ENCODE measurements around the gene PCOLCE2. TPM values are rescaled to one million over a fixed set of nuclear protein-coding genes. Genes with fewer than 3 reads are reported as not detected.

The PCOLCE2 gene
- total and polyA plus RNA-seq, 2 donors (not counting 3 experiments of a cell fraction or from before 2014, with no cell fraction given) = not detected

DNA sequence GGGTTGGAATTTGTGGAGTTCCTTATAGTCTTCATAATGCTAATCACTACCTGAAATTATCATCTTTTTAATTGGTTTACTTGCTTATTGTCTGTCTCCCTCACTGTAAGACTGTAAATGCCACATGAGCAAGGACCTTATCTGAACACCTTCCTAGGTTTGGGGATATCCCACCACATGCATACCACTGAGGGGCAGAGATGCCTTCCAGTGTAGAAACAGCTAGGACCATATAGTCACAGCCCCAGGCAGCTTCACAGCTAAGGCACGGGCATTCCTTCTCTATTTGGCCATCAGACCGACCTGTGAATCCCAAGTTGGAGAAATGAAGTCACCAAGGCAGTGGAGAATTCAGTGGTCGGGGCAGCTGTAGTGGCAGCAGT, 46.0 kb upstream of the PCOLCE2 start:
- DNase-seq (ENCODE audit: low read depth, low spot score) = no peak
- H3K4me3 ChIP-seq (replicated peaks in 1 of 3; ENCODE audit: insufficient read depth in 1 of 3, low read depth in 1 of 3, low read length in 3 of 3) = no peak overlapping the region
- POLR2A ChIA-PET = no interaction called here
- TF ChIP-seq JUN (IDR thresholded peaks at IDR 0.05; ENCODE audit: borderline replicate concordance, insufficient read depth, insufficient read length, low read depth) (no peak), POLR2A (IDR thresholded peaks at IDR 0.05; ENCODE audit: low read depth, low read length) (no peak), FOS (IDR thresholded peaks at IDR 0.05; ENCODE audit: borderline replicate concordance, insufficient read depth, low read length) (no peak), MYC (IDR thresholded peaks at IDR 0.05; ENCODE audit: low read depth, low read length) (no peak), POLR2AphosphoS5 (IDR thresholded peaks at IDR 0.05; ENCODE audit: insufficient read depth, low read depth, low read length) (no peak), GATA2 (IDR thresholded peaks at IDR 0.05; ENCODE audit: insufficient read depth, insufficient read length, low read depth, low read length) (no peak), EZH2 (IDR thresholded peaks at IDR 0.05; ENCODE audit: borderline replicate concordance, low read depth, low read length, severe bottlenecking) (no peak)
- TF ChIP-seq, protein P1, sequence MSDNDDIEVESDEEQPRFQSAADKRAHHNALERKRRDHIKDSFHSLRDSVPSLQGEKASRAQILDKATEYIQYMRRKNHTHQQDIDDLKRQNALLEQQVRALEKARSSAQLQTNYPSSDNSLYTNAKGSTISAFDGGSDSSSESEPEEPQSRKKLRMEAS (IDR thresholded peaks at IDR 0.05; ENCODE audit: insufficient read depth, insufficient read length) = no peak
- TF ChIP-seq, protein P2, sequence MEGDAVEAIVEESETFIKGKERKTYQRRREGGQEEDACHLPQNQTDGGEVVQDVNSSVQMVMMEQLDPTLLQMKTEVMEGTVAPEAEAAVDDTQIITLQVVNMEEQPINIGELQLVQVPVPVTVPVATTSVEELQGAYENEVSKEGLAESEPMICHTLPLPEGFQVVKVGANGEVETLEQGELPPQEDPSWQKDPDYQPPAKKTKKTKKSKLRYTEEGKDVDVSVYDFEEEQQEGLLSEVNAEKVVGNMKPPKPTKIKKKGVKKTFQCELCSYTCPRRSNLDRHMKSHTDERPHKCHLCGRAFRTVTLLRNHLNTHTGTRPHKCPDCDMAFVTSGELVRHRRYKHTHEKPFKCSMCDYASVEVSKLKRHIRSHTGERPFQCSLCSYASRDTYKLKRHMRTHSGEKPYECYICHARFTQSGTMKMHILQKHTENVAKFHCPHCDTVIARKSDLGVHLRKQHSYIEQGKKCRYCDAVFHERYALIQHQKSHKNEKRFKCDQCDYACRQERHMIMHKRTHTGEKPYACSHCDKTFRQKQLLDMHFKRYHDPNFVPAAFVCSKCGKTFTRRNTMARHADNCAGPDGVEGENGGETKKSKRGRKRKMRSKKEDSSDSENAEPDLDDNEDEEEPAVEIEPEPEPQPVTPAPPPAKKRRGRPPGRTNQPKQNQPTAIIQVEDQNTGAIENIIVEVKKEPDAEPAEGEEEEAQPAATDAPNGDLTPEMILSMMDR (IDR thresholded peaks at IDR 0.05; ENCODE audit: extremely low read depth in 1 of 2, insufficient read depth in 1 of 2, low read depth in 1 of 2, low read length in 2 of 2) = no peak
- H3K4me2 ChIP-seq (ENCODE audit: insufficient read depth, low read length) = no peak overlapping the region
- no peak overlapping the region for H2AFZ ChIP-seq (ENCODE audit: low read depth, low read length)
- no peak for FAIRE-seq
- no peaks in the 10 kb centered on the region for H3K79me2 ChIP-seq (ENCODE audit: control insufficient read depth, insufficient read depth, low read length)
- CTCF ChIA-PET = no interaction called here
- no peaks in the 10 kb centered on the region for H4K20me1 ChIP-seq (replicated peaks; ENCODE audit: control insufficient read depth, extremely low read depth, insufficient read depth, low read length)
- intact Hi-C loops (cut with micrococcal nuclease) = no loop called here
- no peaks in the 10 kb centered on the region for H3K36me3 ChIP-seq (ENCODE audit: control insufficient read depth in 2 of 2, extremely low read depth in 1 of 2, insufficient read depth in 2 of 2, low read length in 2 of 2)
- no peaks in the 10 kb centered on the region for H3K4me1 ChIP-seq (ENCODE audit: control insufficient read depth, extremely low read depth, insufficient read depth, low read length)
- BruUV-seq (replicated peaks) = no TSS peak
- dilution Hi-C loops (cut with MboI; ENCODE audit: extremely low pct_ligation_motif_present, low sequenced_read_pairs) = no loop called here
- H3K9ac ChIP-seq (replicated peaks; ENCODE audit: extremely low read depth, insufficient read depth, low read length) = no peak overlapping the region
- H3K27me3 ChIP-seq (ENCODE audit: control insufficient read depth in 2 of 2, insufficient read depth in 2 of 2, low read length in 2 of 2) = peaks cover 1 to 3% of the 10 kb centered on the region in 2 experiments
- H3K9me1 ChIP-seq (replicated peaks; ENCODE audit: control insufficient read depth, extremely low read depth, insufficient read depth, low read length) = no peaks in the 10 kb centered on the region
- no peak overlapping the region for H3K27ac ChIP-seq (ENCODE audit: insufficient read depth, low read depth, low read length)
- H3K9me3 ChIP-seq (replicated peaks; ENCODE audit: control insufficient read depth, insufficient read depth, low read length) = no peaks in the 10 kb centered on the region

Measured in endothelial cell of umbilical vein (primary cell).